GM12873 (cell line): Measurements from ENCODE around the gene FAM50B.

Source experiments
- TF ChIP-seq, protein P1 (sequence below): IDR thresholded peaks from 2 replicates; pipeline ENCODE4 v1.5.1; 2012; ENCODE audit warnings: low read depth, mild to moderate bottlenecking, moderate library complexity, low read length, control low read depth; ENCODE audit not compliant: insufficient read depth; ENCODE audit errors: missing control alignments

The FAM50B gene

GRCh38 chr6:3812596-3812995 lies 36.6 kb upstream of the FAM50B start:
- TF ChIP-seq, protein P1, sequence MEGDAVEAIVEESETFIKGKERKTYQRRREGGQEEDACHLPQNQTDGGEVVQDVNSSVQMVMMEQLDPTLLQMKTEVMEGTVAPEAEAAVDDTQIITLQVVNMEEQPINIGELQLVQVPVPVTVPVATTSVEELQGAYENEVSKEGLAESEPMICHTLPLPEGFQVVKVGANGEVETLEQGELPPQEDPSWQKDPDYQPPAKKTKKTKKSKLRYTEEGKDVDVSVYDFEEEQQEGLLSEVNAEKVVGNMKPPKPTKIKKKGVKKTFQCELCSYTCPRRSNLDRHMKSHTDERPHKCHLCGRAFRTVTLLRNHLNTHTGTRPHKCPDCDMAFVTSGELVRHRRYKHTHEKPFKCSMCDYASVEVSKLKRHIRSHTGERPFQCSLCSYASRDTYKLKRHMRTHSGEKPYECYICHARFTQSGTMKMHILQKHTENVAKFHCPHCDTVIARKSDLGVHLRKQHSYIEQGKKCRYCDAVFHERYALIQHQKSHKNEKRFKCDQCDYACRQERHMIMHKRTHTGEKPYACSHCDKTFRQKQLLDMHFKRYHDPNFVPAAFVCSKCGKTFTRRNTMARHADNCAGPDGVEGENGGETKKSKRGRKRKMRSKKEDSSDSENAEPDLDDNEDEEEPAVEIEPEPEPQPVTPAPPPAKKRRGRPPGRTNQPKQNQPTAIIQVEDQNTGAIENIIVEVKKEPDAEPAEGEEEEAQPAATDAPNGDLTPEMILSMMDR, result no peak

- TF ChIP-seq, protein P1, result peak; percentile 13
These were observed 35.9 kb upstream of the FAM50B start for GRCh38 chr6:3813150-3813780.

GRCh38 chr6:3813918-3814317 lies 35.3 kb upstream of the FAM50B start:
- TF ChIP-seq, protein P1, result no peak

DNA sequence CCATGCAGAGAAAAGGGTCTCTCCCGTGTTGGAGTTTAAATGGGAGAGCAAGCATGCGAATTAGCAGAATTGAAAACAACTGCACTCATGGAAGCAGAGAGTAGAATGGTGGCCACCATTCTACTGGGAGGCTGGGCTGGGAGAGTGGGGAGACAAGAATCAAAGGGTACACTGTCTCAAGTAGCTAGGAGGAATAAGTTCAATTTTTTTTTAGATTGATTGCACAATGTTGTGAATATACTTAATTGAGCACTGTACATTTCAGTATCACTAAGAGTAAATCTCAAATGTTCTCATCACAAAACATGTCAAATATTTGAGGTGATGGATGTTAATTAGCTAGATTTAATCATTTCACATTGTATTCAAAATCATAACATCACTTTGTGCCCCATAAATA lies 34.6 kb upstream of the FAM50B start:
- TF ChIP-seq, protein P1, result no peak

GRCh38 chr6:3816251-3816650 lies 32.9 kb upstream of the FAM50B start:
- TF ChIP-seq, protein P1, result no peak

DNA sequence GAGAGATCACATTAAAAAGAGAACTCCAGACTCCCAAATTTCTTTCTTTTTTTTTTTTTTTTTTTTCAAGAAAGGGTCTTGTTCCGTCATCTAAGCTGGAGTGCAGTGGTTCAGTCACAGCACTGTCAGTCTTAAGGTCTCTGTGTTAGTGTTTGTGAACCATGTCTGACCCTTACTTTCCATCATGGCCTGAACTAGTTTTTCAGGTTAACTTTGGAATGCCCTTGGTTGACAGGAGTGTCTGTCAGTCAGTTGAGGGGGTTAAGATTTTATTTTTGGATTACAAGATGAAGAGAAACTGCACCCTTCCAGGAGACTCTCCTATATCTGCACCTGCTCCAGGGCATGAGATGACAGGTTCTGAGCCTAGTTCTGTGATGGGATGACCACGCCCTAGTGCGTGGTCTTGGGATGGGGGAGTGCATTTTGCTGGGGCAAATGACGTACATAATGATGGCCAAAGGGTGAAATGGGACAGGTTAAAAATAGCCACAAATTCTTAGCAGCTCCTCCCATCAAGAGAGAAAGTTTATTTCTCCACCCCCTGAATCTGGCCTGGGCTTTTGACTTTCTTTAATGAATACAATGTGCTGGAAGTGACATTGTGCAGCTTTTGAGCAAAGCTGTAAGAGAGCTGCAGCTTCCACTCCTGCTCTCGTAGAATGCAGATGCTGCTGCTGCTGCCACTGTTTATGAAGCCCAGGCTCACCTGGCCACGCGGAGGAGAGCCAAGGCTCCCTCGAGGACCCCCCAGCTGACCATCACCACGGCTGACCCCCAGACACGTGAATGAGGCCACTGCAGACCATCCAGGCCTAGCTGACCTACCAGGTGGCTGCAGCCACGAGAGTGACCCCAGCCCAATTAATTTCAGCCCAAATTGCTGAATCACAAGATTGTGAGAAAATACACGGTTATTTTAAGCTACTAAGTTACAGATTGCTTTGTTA lies 29.7 kb upstream of the FAM50B start:
- TF ChIP-seq, protein P1, result no peak

DNA sequence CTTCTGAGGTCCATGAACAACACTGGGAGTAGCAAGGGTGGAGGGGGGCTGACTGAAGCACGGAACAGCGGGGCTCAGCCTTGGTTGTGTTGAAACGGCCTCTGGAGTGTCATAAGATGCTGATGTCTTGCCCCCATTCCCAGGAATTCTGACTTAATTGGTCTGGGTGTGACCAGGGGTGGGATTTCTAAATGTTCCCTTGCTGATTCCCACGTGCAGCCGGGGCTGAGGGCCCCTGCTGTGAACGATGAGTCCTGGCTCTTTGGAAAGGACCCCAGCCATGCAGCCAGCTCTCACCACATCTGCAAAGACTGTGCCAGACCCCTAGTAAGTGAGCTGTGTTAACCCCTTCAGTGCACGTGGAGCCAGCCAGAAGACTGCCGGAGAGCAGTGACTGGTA lies 28.6 kb upstream of the FAM50B start:
- TF ChIP-seq, protein P1, result no peak
